ENCODE measurements around the gene CCDC188. TPM values are rescaled to one million over a fixed set of nuclear protein-coding genes. Genes with fewer than 3 reads are reported as not detected.

CCDC188 gene
- total and polyA plus RNA-seq, 12 donors = 0.30 to 19.0 (median 0.77) TPM; not detected in 2

DNA sequence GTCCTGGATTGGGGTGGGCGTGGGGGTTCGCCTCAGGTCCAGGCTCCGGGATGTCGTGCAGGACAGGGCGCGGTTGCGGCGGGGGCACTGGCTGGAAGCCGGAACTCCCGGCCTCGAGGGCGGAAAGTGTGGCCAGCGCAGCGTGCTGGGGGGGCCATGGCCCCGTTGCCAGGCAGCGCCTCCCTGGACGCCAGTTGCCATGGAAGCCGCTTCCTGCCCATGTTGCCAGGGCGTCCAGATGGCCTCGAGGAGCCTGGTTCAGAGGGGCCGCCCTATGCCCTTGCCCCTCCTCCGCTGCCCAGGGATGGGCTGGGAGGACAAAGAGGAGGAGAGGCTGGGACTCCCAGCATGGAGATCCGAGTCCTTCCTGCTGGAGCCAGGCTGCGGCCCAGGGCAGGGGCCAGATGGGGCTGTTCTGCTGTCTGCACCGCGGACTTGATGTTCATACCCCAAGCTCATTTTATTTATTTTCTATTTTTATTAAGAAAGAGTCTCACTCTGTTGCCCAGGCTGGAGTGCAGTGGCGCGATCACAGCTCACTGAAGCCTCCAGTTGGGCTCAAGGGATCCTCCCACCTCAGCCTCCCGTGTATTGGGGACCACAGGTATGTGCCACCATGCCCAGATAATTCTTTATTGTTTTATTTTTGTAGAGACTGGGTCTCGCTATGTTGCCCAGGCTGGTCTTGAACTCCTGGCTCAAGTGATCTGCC, 4.6 kb upstream of the CCDC188 start:
- Histone ChIP-seq H3K36me3 (replicated peaks in 1 of 2) (no peaks in the 10 kb centered on the region), H3K27me3 (no peaks in the 10 kb centered on the region)
- intact Hi-C loops (cut with DNase I) = loop anchor here (2.0 to 5.0 kb wide), 2 partner anchors 117 to 129 kb away; no protein-coding TSS in a partner anchor

DNA sequence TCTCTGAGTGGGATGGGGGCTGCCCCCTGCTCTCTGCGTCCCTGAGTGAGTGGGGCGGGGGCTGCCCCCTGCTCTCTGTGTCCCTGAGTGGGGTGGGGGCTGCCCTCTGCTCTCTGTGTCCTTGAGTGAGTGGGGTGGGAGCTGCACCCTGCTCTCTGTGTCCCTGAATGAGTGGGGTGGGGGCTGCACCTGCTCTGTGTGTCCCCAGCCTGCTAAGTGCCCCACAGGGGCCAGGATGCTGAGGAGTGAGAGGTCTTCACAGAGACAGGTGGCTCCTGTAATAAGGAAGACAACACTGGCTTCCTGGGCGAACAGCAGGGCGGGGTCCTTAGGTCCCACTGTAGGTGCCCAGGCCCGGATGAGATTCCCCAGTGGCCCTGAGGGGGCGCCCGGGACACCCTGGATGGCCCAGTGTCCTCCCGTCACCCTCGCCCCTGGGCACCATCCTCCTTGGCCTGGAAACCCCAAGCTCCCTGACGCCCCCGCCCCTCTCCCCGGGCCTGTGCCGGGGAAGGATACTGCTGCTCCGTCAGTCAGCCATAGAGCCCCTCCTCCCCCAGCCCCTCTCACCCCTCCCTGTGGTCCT, 3.8 kb upstream of the CCDC188 start:
- Histone ChIP-seq H3K27ac (no peak overlapping the region), H3K9me3 (replicated peaks in 1 of 3) (no peaks in the 10 kb centered on the region), H3K36me3 (replicated peaks in 1 of 2) (no peaks in the 10 kb centered on the region), H3K27me3 (no peaks in the 10 kb centered on the region), H3K4me3 (no peak overlapping the region), H3K4me1 (replicated peaks in 1 of 2) (peaks cover 0 to 7% of the 10 kb centered on the region in 2 donors)
- DNase-seq = no peak
- intact Hi-C loops (cut with DNase I) = loop anchor here in 1 of 2 donors (5.0 kb wide), 1 partner anchor 118 kb away; no protein-coding TSS in a partner anchor
- 56 to 72% (median 60%) methylated on average over 4 to 14 of the region's 14 CpGs for WGBS, 4 donors
- TF ChIP-seq, protein P1, sequence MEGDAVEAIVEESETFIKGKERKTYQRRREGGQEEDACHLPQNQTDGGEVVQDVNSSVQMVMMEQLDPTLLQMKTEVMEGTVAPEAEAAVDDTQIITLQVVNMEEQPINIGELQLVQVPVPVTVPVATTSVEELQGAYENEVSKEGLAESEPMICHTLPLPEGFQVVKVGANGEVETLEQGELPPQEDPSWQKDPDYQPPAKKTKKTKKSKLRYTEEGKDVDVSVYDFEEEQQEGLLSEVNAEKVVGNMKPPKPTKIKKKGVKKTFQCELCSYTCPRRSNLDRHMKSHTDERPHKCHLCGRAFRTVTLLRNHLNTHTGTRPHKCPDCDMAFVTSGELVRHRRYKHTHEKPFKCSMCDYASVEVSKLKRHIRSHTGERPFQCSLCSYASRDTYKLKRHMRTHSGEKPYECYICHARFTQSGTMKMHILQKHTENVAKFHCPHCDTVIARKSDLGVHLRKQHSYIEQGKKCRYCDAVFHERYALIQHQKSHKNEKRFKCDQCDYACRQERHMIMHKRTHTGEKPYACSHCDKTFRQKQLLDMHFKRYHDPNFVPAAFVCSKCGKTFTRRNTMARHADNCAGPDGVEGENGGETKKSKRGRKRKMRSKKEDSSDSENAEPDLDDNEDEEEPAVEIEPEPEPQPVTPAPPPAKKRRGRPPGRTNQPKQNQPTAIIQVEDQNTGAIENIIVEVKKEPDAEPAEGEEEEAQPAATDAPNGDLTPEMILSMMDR (IDR thresholded peaks at IDR 0.05) = no peak
- no peak for TF ChIP-seq POLR2A (IDR thresholded peaks at IDR 0.05)

More for the DNA sequence above, 4.6 kb upstream of the CCDC188 start:
- TF ChIP-seq, protein P1 (IDR thresholded peaks at IDR 0.05) = no peak
- TF ChIP-seq POLR2A (IDR thresholded peaks at IDR 0.05) = no peak
- DNase-seq = peak in 6 of 7 donors; percentile 57 to 84 (median 60)
- WGBS, 4 donors = 44 to 61% (median 52%) methylated on average over 10 to 30 of the region's 30 CpGs
- no peaks in the 10 kb centered on the region for H3K9me3 ChIP-seq (replicated peaks in 1 of 3)
- H3K4me1 ChIP-seq (replicated peaks in 1 of 2) = peaks cover 0 to 7% of the 10 kb centered on the region in 2 donors
- no peak overlapping the region for H3K27ac ChIP-seq
- H3K4me3 ChIP-seq = no peak overlapping the region

DNA sequence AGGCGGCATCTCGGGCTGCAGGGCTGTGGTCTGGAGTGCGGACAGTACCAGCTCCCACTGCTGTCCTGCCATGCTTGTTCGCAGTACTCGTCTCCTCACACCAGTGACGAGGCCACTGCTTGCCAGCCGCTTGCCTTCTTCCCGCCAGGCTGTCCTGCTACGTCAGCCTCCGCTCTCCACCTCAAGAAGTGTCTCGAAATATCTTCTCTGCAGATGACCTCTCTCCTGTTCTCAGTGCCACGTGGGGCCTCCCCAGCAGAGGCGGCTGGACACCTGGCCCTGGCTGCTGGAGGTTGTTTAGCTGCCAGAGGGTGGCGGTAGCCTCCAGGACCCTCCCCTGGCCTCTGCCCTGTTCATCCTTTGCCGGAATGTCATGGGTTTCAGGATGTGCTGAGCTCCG, 3.1 kb upstream of the CCDC188 start:
- no peaks in the 10 kb centered on the region for H3K36me3 ChIP-seq (replicated peaks in 1 of 2)
- no peak for DNase-seq
- no peak for TF ChIP-seq POLR2A (IDR thresholded peaks at IDR 0.05)
- TF ChIP-seq, protein P1 (IDR thresholded peaks at IDR 0.05) = no peak
- intact Hi-C loops (cut with DNase I) = no loop called here
- no peaks in the 10 kb centered on the region for H3K9me3 ChIP-seq (replicated peaks in 1 of 3)
- WGBS, 4 donors = 71 to 84% (median 82%) methylated on average over 16 of the region's 16 CpGs
- H3K27me3 ChIP-seq = no peaks in the 10 kb centered on the region
- no peak overlapping the region for H3K27ac ChIP-seq
- H3K4me3 ChIP-seq = no peak overlapping the region
- H3K4me1 ChIP-seq (replicated peaks in 1 of 2) = peaks cover 0 to 7% of the 10 kb centered on the region in 2 donors

- intact Hi-C loops (cut with DNase I) = no loop called here
- DNase-seq = no peak
- TF ChIP-seq POLR2A (IDR thresholded peaks at IDR 0.05) = no peak
- TF ChIP-seq, protein P1 (IDR thresholded peaks at IDR 0.05) = no peak
- no peak overlapping the region for H3K4me3 ChIP-seq
- H3K27ac ChIP-seq = no peak overlapping the region
- peaks cover 0 to 7% of the 10 kb centered on the region in 2 donors for H3K4me1 ChIP-seq (replicated peaks in 1 of 2)
- no peaks in the 10 kb centered on the region for H3K27me3 ChIP-seq
- H3K9me3 ChIP-seq (replicated peaks in 1 of 3) = no peaks in the 10 kb centered on the region
- 89 to 93% (median 91%) methylated on average over 5 to 14 of the region's 14 CpGs for WGBS, 4 donors
- H3K36me3 ChIP-seq (replicated peaks in 1 of 2) = no peaks in the 10 kb centered on the region
Observed at GRCh38 chr22:20152464-20152890, 1.6 kb upstream of the CCDC188 start.

All from adrenal gland (tissue), 12 donors.